HG02943 (cell line): ENCODE data around the gene NDUFAF5.

Source experiments
- ATAC-seq: cut with Tn5 transposase; IDR thresholded peaks from one replicate; pipeline ENCODE4 v1.9.1; 2021; ENCODE audit warnings: mild to moderate bottlenecking, low read depth, moderate library complexity; ENCODE audit not compliant: unreplicated experiment

NDUFAF5 gene

GRCh38 chr20:13775867-13776266 lies 9.0 kb upstream of the NDUFAF5 start:
- ATAC-seq, result no peak

DNA sequence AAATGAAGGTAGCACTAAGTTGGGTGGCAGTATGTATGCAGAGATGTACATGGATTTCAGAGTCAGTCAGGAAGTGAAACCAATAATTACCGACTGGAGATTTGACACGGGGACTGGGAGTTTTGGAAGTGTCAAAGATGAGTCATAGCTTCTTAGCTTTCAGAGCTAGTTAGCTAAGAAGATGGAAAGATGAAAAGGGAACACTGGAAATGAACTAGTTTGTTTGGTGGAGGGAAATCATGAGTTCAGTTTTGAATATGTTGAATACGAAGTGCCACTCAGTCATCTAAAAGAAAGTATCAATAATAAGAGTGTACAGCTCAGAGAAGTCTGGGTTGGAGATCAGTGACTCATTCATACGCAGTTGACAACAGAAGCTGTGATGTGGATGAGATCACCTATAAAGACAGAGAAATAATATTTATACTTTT lies 7.6 kb upstream of the NDUFAF5 start:
- no peak for ATAC-seq

GRCh38 chr20:13778827-13779226 lies 6.0 kb upstream of the NDUFAF5 start:
- no peak for ATAC-seq

GRCh38 chr20:13783528-13783927 lies 1.3 kb upstream of the NDUFAF5 start:
- no peak for ATAC-seq

- peak; percentile 1 for ATAC-seq
Observed at GRCh38 chr20:13784271-13784892, 446 bp upstream of the NDUFAF5 start.

GRCh38 chr20:13786143-13786828 lies 1.5 kb downstream of the NDUFAF5 start:
- ATAC-seq, result no peak

GRCh38 chr20:13788167-13788834 lies 3.5 kb downstream of the NDUFAF5 start:
- ATAC-seq, result no peak

DNA sequence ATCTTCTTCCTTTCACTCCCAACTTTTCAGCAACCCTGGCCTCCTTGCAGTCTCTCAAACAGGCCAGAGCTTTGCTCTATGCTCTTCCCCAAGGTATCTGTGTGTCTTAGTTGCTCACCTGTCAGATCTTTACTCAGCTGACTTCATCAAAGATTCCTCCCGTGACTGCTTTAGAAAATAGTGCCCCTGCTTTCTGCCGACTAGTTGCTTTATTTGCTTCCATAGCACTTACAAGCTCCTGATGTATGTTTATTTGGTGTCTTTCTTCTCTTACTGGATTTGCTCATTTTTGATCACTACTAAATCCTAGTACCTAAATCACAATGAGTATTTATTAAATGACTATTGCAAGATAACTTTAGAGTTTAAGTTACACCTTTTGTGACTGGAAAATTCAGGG lies 5.9 kb downstream of the NDUFAF5 start:
- ATAC-seq, result no peak

DNA sequence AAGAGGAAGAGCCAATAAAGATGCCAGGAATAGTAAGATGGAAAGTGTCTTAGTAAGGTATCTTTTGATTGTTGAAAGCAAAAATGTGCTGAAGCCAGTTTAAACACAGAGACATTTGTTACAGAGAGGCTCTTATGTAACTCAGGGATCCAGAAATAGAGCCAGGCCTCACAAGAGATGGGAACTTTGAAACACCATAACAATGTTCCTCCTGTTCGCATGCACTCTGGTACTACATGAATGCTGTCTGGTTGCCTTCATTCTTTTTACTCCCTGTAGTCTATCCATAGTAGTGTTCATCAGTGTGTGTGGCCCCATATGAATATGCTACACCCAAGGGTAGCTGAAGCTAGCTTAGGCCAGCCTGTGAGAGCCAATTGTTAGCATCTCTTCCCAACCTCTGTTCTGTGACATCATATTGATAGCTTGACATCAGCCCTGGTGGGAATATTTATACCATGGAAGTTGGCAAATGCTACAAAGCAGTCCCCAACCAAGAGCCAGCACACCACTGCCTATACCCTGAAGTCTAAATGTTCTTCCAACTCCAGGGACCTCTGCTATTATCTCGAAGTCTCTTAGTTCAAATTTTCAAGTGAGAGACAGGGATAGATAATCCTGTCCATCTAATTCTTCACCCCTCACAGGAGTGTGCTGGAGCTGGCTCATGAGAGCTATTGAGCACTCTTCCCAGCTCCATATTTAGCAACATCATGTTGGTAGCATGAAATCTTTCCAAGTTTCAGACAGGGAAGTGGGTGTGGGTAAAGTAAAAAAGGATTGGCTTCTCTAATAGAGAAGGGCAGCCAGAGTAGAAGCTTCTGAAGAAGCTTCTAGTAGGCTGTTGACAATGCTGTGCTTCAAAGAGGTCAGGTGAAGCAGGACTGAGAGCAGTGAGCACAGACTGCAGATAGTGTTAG lies 7.0 kb downstream of the NDUFAF5 start:
- ATAC-seq, result no peak

DNA sequence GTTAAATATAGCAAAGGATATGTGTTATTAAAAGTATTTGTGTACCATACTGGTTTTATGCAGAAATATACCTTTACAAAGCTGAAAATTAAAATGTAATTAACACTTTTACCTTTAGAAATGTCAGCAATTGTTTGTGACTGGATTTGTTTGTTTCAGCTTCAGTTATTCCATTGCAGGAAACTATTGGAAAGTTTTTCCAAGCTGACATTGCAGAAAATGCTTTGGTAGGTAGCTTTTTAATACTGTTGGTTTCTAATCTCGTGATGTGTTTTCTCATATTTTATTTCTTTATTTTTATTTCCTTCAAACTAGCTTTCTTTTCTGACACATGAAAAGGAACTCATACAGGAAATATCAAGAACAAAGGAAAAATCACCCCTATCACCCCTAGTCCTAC lies 8.2 kb downstream of the NDUFAF5 start:
- no peak for ATAC-seq

GRCh38 chr20:13794667-13795066 lies 9.8 kb downstream of the NDUFAF5 start:
- ATAC-seq, result no peak

DNA sequence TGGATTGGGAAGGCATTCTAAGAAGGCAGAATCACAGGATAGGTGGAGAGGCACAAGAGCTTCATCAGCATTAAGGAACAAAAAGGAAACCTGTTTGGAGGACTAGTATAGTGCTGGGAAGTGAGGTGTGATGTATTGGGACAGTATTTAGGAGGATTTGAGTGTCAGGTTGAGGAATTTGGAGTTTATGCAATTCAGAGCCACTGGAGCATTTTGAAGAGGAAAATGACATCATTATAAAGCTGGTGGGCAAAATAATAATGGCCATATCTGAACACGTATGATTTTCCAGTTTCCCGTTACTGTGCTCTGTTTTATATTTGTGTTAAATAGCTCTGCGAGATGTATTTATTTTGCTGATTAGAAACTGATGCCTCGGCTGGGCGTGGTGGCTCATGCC lies 14.2 kb downstream of the NDUFAF5 start:
- ATAC-seq, result no peak

GRCh38 chr20:13799974-13800373 lies 15.1 kb downstream of the NDUFAF5 start:
- ATAC-seq, result no peak

GRCh38 chr20:13800728-13801134 lies 15.9 kb downstream of the NDUFAF5 start:
- no peak for ATAC-seq

DNA sequence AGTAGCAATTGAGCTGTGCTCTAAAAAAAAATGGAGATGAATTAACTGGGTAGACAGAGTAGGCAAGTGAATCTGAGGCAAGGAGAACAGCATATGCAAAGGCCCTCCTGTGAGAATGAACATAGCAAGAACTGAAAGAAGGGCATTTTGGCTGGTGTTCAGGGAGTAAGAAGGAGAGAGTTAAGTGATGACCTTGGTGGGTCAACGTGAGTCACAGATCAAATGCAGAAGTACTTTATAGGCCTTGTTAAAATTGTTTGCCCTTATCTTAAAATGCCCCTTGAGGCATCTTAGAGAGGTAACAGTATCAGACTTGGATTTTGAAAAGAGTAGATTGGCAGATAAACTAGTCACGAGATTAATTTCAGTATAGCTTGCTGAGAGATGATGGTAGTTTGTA lies 24.5 kb downstream of the NDUFAF5 start:
- no peak for ATAC-seq

DNA sequence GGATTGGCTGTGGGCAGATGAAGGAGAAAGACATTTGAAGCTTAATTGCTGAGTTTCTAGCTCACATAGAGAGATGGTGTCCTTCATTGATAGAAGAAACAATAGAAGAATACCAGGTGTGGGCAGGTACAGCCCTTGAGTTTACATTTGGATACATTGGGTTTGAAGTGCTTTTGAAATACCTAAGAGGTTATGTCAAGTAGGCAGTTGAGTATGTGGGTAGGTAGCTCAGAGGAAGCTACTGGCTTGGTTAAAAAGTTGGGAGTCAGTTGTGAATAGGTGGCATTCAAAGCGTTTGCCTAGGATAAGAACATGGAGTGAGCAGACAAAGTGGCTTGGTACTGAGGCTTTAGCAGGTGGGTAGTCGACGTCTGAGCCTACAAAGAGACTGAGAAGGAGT lies 25.0 kb downstream of the NDUFAF5 start:
- no peak for ATAC-seq

GRCh38 chr20:13810446-13810845 lies 25.6 kb downstream of the NDUFAF5 start:
- no peak for ATAC-seq

GRCh38 chr20:13813910-13814309 lies 29.1 kb downstream of the NDUFAF5 start:
- no peak for ATAC-seq

- no peak for ATAC-seq
Observed at GRCh38 chr20:13814672-13815071, 29.8 kb downstream of the NDUFAF5 start.

GRCh38 chr20:13816757-13817156 lies 31.9 kb downstream of the NDUFAF5 start:
- no peak for ATAC-seq

DNA sequence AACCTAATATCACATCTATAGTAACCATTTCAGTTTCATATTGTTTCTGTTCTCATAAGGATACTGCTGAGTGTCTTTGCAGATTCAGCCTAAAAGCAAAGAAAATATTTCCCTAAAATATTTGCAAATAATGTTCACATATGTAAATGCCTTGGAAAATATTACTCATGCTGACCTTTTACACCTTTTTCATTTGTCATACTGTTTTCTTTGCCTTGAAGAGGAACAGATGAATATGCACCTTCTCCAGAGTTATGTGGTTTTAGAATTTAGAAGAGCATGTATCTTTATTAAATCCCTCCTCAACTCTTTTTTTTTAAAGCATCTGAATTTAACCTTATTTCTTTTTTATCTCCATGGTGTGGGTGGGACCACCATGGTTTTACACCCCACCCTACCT lies 32.5 kb downstream of the NDUFAF5 start:
- ATAC-seq, result no peak
